GM12864 (cell line): ENCODE data around the gene LDLRAD3.

Experiments
- DNase-seq: peaks from one replicate; pipeline ENCODE4 v3.0.0-alpha.2; 2011; ENCODE audit warnings: low read depth
- H3K4me3 ChIP-seq: 2 replicates; pipeline ENCODE4 v1.5.1; 2011; ENCODE audit warnings: mild to moderate bottlenecking, low read depth, low read length, control low read depth
- CTCF ChIP-seq: IDR thresholded peaks from 2 replicates; pipeline ENCODE4 v1.5.1; 2011; ENCODE audit warnings: low read depth, mild to moderate bottlenecking, moderate library complexity, low read length, control low read depth, inconsistent platforms; ENCODE audit errors: missing control alignments

The LDLRAD3 gene

DNA sequence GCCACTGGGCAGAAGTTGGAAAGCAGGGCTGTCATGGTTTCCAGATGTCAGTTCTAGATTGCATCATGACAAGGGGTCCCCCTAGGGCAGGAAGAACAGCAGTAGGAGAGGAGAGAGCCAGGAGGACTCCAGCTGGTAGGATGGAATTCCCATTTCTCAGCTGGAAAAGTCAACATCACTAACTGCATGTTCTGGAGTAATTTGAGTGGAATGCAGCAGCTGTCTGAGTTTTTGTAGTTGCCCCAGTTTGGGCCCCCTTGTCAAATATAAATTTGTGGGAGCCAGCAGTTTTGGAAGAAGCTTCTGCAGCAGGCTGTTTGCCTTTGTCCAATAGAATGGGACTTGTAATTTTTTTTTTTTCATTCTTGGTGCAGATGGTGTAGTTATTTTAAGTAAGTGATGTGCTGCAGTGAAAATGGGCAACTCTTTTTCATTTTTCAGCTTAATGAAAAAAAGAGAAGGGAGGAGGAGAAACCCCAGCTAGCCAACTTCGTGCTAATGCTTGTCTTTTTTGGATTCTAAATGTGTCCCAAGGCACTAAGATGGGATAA lies 86.9 kb downstream of the LDLRAD3 start:
- TF ChIP-seq CTCF, result no peak
- H3K4me3 ChIP-seq, result no peak overlapping the region
- DNase-seq, result no peak

GRCh38 chr11:36033082-36033751 lies 89.4 kb downstream of the LDLRAD3 start:
- H3K4me3 ChIP-seq, result no peak overlapping the region
- DNase-seq, result no peak
- no peak for TF ChIP-seq CTCF

GRCh38 chr11:36033936-36034335 lies 90.1 kb downstream of the LDLRAD3 start:
- DNase-seq, result no peak
- no peak for TF ChIP-seq CTCF
- no peak overlapping the region for H3K4me3 ChIP-seq

DNA sequence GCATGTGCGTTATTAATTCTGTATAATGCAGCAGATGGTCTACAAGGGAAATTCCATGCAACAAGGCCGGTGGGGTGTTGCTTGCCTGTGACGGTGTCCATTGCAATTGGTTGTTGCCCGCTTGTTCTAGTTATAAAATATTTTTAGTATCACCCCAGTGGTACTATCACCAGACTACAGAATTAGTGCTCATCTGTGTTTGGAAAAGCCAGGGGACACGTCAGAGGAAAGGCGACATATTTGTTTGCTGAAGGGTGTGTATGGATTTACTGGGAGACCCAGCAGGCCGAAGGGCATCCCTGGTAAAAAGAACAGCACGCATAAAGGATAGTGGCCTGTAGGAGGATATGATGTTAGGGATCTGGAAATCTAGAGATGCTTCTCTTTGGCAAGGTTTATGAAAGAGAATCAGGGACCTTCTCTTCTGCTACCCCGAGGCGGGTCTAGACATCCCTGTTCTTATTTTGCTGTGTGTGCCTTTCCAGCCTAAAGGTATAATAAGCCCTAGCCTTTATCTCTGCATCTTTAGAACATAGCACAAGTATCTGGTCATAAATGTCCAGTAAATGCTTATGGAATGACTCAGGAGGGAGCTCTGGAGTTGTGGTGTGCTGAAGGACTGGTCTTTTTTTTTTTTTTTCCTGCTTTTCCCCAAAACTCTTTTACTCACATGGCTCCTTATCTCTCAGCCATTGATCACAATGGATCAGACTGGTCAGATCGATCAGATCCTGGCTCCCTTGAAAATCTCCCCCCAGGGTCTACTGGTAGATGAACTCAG lies 90.9 kb downstream of the LDLRAD3 start:
- no peak overlapping the region for H3K4me3 ChIP-seq

GRCh38 chr11:36035454-36035853 lies 91.6 kb downstream of the LDLRAD3 start:
- no peak overlapping the region for H3K4me3 ChIP-seq
- DNase-seq, result no peak
- no peak for TF ChIP-seq CTCF

More for the DNA sequence above, 90.9 kb downstream of the LDLRAD3 start:
- DNase-seq, result no peak
- TF ChIP-seq CTCF, result no peak

GRCh38 chr11:36035999-36036398 lies 92.1 kb downstream of the LDLRAD3 start:
- no peak for TF ChIP-seq CTCF
- DNase-seq, result no peak
- H3K4me3 ChIP-seq, result no peak overlapping the region
